Activated CD4-positive, alpha-beta T cell treated with anti-CD3 and anti-CD28 coated beads, Interleukin-2, Interleukin-6, amounts not matched to agents 100 ng/mL and 50 ng/mL, durations not matched to agents 16 hours and 8 hours (primary cell): ENCODE data around the gene NHSL2.

Experiments used
- DNase-seq: peaks from one replicate; pipeline ENCODE4 v3.0.0-alpha.2; 2020

The NHSL2 gene

DNA sequence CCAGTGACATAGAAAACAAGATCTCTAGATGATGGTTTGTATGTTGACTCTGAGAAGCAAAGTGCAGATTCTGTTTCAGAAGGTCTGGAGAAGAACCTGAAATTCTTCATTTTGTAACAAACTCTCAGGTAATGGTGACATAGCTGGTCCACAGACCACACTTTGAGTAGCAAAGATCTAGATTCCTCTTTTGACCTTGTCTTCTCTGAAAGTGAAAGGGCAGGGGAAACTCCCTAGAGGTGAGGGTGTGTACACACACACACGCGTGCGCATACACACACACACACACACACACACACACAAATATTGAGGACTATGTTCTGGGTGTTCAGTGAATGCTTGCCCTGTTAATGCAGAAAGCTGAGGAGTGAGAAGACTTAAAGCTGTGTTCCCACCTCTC lies 110.1 kb downstream of the NHSL2 start:
- DNase-seq, result peak; percentile 8

DNA sequence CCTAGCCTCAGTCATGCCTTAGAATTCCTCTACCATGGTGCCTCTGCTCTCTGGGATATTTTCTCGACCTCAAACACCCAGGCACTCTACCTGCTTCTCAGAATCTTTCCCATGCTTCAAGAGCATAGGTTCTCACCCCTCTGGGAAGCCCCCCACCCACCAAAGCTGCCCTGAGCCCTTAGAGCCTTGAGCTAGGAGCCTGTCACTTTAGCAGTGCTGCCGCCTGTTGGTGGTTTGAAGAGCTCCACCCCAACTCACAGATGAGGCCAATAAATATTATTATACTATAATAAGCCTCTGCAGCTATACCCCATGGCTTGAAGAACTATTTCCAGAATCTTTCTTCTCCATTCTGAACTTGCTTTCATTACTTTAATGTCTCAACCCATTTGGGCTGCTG lies 111.3 kb downstream of the NHSL2 start:
- peak; percentile 17 for DNase-seq

DNA sequence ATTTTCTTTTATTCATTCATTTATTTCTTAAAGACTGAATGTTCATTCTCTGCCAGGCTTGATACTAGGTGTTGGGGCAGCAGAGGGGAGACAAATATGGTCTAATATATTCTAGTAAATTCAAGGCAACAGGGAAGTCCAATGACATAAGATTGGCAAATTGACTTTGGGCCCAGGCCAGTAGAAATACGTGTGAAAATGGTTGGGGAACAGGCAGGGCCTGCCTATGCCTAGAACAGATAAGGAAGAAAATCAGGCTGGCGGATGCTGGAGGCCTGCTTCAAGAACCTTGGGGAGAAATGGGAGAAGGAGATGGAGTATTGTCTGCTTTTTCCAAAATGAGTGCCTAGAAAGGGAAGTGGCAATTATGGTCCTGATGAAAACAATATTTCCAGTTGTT lies 112.4 kb downstream of the NHSL2 start:
- no peak for DNase-seq

DNA sequence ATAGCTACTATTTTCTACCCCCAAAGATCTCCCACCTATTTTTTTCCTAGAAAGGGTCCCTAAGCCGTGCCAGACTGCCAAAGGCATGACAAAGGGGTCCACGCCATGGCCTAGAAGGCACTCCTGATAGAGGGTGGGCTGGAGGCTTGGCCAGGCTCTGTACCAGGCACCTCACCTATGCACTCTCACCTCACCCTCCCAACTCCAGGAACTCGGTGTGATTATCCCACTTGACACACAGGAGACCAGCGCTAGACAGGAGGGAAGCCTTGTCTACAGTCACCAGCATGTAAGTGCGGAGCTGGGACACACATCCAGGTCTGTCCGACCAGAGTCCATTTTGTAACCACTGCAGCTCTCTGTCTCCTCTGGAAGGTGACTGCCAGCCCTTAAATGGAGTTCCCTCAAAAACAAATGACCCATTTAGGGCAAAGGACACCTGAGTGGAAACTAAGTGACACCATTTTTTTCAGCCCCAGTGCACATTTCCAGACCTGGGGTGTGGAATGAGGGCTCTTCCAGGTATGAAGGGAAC lies 114.7 kb downstream of the NHSL2 start:
- no peak for DNase-seq

DNA sequence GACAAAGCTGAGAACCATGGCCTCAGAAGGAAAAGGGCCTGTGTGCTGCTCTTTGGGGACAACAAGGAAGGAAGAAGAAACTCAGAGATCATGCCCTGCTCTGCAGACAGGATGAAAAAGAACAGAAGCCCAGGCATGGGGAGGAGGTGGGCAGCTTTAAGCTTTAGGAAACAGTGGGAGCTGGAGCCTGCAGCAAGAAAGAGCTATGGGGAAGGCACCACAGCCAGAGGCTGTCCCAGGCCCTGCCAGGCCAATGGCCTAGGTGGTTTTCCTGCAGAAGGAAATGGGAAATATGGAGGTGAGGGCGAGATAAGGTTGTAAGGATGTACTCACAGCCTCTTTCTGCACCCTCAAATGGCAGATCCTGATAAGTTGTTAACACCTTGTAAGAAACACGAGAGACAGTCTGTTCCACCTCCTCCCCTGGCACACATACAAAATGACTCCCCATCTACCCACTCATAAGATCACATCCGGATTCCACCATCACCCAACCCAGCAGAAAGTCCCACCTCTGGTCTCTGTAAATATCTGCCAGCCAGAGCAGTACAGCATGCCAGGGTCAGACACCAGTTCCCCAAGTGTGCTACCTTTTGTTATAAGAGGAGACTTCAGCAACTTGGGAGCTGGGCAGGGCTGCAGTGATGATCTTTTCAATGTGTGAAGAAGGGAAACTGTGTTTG lies 115.8 kb downstream of the NHSL2 start:
- DNase-seq, result peak; percentile 4

DNA sequence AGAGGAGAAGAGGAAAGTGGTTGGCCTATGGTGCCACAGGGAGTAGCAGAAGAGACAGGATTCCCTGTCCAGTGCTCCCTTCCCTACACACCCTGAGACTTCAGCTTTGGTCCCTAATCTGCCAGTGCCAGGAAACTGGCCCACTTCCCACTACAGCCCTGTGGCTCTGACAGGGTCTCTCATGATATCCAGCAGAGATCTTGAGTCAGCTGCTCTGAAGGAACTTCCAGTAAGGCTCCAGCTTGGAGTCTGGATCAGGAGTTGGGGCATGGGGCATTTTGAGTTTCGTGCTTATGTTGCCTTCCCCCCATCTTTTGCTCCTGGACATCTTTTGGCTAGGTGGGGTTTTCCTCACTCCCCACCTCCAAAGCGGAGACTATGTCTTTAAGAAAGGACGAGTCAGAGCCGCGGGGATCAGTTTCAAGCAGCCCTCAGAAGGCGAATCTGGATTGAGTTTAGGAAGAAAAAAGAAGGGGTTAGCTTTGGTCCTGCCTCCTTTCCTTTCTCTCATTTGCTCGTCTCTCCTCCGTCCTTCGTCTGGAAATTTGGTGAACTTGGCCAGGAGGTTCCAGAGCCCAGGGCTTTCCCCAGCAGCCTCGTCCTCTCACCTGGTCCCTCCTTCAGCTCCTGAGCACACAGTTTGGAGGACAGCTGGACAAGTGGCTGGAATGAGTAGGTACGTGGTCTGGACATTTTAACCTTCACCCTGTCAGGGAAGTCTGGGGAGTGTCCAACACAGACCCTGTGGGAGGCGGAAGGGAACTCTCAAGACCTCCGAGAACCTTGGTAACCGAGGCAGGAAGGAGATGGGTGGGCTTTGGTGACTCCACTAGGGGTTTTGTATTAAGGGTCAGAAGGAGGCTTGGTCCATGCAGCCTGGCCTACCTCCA lies 116.6 kb downstream of the NHSL2 start:
- no peak for DNase-seq

DNA sequence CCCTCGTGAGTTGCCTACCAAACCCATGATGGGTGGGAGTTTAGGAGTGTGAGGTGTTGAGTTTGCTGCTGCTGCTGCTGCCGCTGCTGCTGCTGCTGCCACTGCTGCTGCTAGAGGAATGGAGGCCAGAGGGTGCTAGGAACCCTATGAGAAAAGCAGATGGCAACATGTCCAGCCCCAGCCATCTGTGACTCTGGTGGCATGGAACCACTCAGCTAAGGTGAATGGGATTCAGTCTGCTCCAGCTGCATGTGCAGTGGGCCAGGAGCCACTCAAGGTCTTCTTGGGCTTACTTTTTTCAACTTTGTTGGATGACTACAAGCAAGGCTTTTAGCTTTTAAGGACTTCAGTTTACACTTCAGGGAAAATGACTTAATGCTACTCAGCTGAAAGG lies 117.3 kb downstream of the NHSL2 start:
- no peak for DNase-seq

DNA sequence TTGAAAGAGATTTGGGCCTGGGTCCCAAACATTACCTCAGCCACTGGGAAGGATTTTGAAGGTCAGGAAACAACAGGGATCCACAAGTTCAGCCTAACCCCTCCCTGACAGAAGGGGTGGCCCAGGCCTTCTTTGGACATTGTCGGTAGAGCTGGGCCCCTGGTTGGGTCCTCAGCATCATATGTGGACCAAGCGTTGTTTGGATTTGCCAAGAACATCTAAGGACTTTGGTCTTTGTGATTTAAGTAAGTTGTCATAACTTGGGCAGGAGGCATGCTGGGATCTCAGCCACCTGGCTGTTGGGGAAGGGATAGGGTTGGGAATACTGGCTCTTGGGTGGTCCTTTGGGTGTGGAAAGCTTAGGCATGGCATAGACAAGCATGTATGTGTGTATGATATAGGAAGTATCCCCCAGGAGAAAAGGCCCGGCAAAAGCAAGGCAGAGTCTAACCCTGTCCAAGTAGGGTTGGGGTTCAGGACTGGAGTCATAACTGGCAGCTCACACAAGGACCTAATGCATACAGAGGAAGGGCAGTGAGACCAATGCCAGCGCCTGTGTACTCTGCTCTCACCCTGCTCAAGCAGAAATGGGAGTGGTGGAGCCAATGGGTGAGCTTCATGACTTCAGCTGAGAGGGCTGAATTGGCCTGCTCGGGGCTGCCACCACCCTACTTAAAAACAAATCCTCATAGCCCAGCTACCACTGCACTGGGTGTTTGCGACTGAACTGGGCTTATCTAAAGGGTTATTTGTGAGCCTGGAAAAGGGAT lies 118.2 kb downstream of the NHSL2 start:
- DNase-seq, result no peak

DNA sequence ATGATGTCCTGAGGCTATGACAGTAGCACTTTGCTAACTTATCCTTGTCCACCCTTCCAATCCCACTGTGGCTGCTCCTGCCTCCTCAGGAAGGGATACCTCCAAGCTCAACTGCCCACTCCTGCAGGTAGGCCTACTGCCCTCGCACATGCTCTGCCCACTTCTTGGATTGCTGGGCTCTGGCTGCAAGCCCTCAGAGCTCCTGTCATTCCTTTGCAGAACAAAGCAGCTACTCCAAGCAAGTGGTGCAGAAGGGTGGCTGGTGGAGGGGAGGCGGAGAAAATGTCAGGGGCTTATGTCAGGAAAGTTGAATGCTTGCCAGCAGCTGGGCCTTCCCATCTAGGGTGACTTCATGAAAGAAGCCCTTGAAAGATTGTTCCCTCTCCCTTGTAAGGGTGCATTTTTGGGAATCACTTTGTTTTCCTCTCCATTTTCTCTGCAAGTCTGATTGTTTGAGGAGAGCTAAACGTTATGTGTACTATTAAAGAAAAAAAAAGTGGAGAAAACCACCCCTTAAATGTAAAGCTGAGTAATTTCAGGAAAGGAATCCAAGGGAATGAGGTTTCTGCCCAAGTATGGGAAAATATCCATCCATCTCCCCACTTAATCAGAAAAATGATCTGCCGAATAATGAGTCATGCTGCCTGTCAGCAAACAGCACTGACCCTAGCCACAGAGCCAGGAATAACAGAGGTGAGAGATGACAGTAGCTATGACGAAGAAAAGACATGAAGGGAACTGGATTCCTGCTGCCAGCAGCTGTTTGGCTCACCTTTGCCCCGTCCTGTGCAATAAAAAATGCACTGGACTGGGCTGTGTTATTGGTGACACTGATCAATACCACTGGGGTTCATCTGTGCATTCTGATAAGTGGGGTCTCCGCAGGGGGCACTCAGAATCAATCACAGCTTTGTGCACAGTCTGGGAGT lies 119.1 kb downstream of the NHSL2 start:
- no peak for DNase-seq

DNA sequence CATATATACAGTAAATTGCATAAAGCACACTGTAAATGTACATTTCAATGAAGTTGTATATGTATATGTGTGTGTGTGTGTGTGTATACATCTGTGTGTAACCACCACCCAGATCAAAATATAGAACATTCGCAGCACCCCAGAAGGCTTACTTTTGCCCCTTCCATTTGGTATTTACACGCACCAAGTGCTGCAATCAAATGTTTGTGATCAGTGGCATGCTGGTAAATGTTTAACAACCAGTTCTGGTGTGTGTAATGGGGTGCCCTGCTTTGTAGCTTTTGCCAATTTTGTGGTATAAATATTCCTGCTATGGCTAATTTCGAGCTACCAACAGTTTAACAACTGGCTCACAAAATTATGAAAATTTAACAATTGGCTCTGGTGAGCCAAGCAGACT lies 119.8 kb downstream of the NHSL2 start:
- no peak for DNase-seq

DNA sequence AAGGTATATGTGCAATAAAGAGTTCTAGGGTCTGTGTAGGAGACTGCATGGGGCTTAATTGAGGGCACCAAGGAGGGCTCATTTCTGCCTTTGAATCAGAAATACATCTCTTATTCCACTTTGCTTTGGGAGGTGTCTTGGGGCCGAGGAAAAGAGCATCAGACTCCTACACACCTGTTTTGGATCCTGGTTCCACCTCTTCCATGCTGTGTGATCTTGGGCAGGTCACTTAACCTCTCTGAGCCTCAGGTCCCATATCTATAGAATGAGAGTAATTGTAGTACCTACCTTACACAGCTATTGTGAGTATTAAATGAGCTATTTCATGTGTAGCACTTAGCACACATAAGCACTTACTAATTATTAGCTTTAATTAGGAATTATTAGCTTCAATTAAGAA lies 120.5 kb downstream of the NHSL2 start:
- DNase-seq, result no peak

DNA sequence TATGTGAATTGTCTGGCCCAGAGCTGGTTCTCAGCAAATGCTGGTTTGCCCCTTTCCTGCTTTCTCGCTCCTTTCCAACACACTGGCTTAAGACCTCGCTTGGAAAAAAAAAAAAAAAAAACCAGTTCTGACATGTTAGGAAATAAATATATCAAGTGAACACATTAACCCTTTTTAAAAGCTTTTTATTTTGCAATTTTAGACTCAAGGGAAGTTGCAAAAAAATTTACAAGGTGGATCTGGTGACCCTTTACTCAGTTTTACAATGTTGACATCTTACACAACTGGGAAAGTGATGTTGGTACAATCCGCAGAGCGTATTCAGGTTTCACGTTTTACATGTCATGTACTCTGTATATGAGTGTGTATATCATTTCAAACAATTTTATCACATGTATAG lies 121.0 kb downstream of the NHSL2 start:
- no peak for DNase-seq

DNA sequence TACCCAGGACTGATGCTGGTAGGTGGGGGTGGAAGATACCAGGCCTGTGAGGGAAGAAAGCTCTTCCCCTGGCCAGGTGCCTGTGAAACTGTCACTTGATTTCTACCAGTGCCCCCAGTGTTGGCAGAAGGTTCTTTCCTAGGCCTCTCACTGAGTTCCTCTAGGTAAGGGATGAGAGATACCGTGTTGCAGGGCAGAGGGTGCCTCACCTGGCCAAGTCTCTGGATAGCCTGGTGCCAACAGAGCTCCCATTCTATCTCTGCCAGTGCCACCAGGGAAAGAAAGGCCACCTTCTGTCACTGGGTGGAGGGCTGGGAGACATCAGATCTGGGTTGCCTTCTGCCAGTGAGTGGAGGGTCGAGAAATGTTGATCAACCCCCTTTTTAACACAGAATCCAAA lies 127.0 kb downstream of the NHSL2 start:
- no peak for DNase-seq

DNA sequence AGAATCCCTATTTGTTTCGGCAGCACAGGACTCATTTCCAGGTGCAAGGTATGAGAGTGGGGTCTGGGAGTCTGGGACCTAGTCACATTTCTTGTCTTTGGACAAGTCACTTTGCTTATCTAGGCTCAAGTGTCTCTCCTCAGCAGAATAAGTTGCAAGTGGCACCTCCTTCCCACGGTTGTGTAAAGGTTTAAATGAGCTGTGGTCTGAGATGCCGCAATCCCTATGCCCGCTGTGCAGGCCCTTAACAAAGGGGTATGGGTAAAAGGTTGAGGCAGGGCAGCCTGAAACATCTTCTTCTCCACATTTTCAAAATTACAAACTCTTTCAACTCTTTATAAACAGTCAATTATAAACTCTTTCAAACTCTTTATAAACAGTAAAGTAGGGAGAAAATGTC lies 127.4 kb downstream of the NHSL2 start:
- DNase-seq, result no peak

DNA sequence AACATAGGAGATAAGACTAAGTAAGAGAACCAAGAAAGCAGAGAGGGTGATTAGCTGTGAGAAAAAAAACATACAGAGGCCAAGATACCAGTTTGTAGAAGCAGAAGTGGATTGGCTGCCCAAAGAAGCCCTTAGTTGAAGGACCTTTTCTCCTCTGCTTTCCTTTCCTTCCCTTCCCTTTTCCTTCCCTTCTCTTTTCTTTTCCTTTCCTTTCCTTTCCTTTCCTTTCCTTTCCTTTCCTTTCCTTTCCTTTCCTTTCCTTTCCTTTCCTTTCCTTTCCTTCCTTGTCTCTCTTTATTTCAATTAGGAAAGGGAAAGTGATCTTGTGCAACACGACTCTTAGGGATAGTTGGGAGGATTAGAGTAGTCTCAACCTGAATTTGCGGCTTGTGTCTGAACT lies 128.2 kb downstream of the NHSL2 start:
- no peak for DNase-seq

DNA sequence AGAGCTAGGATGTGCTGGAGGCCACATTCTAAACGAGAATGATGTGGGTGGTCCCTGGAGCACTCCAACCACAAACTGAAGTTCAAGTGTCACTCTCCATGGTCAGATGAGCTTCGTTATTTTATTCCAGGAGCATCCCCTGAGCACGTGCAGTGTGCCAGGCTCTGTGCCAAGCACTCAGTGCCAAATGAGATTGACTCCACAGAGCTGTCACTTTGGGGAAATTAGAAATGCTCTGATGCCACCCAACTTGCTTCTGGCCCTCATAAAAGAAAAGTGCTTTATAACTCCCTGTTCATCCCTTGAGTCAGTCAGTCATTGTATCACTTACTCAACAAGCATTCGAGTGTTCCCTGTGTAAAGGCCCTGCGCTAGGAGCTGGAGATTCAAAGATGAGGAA lies 129.9 kb downstream of the NHSL2 start:
- DNase-seq, result no peak

DNA sequence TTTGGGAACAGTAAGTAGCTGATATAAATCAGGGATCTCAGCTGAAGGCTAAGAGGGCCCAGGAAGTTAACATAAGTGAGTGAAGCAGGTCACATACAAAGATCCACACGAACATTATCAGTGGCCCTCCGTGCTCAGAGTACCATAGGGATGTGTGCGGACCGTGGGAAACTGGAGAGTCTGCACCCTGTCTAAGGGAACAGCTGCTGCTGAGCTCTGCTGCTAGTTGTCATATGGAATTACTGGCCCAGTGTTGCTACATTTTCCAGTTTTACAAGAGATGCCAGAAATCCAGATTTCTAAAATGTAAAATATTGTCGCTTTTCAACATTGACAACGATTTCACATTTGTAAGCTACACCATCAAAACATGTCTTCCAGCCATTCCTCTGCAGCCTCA lies 130.5 kb downstream of the NHSL2 start:
- no peak for DNase-seq

DNA sequence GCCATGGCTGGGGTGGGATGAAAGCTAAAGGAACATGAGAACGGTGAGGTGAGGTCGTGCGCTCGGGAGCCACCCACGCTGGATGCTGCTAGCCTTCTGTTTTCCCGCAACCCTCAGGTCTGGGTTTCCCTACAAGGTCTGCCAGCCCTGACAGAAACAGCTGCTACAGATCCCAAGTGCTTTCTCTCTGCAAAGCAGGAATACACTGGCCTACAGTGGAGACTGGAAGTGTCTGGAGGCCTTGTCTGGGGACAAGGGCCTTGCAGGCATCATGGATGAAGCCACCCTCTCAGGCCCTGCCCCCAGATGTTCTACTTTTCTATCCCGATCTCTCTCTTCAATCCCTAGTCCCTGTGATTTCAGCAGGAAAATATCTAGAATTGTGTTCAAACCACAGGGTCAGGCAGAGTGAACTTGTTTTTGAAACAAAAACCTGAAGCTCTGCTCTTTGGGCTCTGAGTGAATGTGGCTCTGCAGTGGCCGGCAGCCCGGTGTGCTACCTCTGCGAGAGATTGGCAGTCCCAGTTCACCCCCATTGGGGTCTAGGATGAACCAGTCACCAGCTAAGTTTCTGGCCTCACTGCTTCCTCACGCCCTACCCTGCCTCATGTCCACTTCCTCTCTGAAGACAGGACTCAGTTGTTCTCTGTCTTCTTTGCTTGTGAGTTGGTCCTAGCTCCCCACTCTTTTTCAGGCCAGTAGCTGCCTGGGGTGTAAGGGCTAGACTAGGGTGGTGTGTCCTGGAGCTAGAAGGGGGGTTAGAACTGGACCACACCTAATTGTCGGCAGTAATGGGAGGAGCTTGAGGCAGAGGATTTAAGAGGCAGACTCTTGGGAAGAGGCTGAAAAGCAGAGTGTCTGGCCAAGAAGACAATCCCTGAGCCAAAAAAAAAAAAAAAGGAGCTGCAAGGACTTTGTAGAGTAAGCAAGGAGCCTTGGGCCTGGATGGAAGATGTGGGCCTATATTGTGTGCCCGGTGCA lies 131.5 kb downstream of the NHSL2 start:
- no peak for DNase-seq

DNA sequence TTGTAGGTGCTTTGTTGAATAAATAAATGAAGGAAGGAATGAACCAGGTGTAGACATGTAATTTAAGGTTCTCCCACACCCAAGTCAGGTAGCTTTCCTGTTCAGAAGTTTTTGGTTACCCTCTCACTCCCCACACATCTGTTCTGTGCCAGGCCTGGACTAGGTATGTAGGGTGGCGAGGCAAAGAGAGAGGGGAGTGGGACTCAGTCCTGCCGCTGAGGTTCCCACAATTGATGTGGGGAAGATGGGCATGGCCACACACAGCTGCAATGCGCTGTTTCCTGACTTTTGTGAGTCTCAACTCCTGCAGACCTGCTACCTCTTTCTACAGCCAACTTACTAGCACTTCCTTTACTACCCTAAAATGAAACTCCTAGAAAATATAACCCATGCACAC lies 132.2 kb downstream of the NHSL2 start:
- no peak for DNase-seq

DNA sequence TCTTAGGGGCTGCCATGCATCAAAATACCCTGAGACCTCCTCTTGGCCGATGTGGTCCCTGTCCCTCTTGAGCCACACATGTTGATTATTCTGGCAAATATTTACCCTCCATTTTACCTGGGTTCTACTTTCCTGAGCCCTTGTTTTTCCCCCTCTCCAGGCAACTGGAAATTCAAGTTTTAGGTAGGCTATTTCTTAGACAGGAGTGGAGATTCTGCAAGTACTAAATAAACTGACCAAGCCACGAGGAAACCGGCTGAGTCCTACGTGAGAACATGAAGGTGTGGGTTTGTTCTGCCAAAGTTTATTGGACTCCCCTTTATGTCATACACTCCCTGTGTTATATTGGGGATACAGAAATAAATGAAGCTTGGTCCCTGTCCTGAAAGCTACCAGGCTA lies 133.0 kb downstream of the NHSL2 start:
- DNase-seq, result no peak

DNA sequence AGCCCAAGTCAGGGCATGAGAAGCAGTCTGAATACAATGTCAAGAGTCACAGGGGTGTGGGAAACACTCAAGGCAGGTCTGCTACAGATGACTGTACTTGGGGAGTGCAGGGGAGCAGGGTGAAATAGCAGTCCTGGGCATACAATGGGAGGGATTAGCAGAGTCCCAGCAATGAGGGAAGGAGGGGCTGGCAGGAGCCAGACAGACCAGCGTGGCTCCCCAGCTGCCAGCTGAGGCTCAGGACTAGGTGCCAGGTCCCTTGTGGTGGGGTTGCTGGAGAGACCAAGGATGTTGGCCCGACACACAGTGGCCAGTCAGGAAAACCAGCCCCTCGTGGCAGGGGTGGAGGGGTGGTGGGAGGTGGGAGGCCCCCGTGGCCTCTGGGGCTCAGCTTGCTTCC lies 134.5 kb downstream of the NHSL2 start:
- DNase-seq, result no peak
